ENCODE measurements around the gene OGT. TPM values are rescaled to one million over a fixed set of nuclear protein-coding genes. Genes with fewer than 3 reads are reported as not detected.

OGT gene
- total RNA-seq, 2 experiments from 2014 or later = 233 to 244 TPM

DNA sequence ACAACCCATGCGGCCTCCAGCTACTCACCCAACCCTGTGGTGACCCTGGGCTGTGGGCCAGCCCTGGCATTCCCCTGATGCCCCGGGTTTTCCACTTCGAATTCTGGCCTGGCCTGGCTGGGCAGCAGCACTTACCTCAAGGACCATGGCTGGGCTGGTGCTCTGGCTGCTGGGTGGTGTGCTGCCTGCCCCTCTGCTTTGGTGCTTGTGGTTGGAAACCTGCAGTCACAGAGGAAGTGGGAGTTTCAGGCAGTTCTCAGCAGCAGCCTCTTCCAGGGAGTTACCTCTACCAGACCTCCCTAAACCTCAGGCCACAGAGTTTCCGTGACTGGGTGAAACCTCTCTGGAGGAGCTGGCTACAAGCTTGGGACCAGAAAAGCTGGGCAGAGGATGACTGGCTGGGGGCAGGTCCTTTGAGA, 85.4 kb downstream of the OGT start, which contains the start of gene CXCR3:
Gene CXCR3, minus strand, starts transcription at position 209 of the 419 bp plus-strand sequence. Its CDS starts 62 bp downstream, at position 147.
- Mint-ChIP-seq H3K27me3 (no peaks in the 10 kb centered on the region), H3K36me3 (peaks cover 54% of the 10 kb centered on the region)

DNA sequence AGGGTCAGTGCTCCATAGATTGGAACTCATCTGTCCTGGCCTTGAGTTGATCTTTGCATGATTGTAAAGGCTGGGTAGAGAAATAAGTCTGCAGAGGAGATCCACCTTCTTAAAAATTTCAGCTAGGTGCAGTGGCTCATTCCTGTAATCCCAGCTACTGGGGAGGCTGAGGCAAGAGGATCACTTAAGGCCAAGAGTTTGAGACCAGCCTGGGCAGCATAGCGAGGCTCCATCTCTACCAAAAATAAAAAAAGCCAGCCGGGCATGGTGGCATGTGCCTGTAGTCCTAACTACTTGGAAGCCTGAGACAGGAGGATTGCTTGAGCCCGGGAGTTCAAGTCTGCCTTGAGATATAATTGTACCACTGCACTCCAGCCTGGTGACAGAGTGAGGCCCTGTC, 85.9 kb downstream of the OGT start:
- Mint-ChIP-seq H3K36me3 (peaks cover 50% of the 10 kb centered on the region), H3K27ac (peak overlapping the region; percentile 96)

More for the DNA sequence above, 85.4 kb downstream of the OGT start, which contains the start of gene CXCR3:
- H3K9me3 Mint-ChIP-seq = peaks cover 4% of the 10 kb centered on the region
- peak within 1 kb of the TSS; percentile 94 for H3K4me3 Mint-ChIP-seq
- peak; percentile 85 for DNase-seq
- peaks cover 60% of the 10 kb centered on the region for H3K4me1 Mint-ChIP-seq
- peak within 1 kb of the TSS; percentile 96 for H3K27ac Mint-ChIP-seq

DNA sequence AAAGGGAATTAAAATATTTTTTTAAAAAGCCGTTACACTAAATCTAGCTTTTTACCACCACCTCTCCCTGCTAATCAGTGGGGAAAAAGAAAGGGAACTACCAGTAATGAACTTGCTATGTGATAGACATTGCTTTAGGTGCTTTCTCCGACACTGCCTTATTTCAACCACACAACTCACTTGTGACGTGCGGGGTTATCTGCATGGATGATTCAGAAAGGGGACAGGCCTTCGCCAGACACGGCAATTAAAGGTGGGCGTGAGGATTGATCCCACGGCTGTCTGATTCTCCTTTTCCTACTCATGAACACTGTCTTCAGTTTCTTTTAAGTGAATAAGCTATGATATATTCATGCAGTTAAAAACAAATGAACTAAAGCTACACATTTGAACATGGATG, 86.3 kb downstream of the OGT start:
- Mint-ChIP-seq H3K27ac (peak overlapping the region; percentile 96), H3K36me3 (peaks cover 48% of the 10 kb centered on the region), H3K4me3 (peak overlapping the region; percentile 94), H3K27me3 (no peaks in the 10 kb centered on the region), H3K9me3 (peaks cover 4% of the 10 kb centered on the region), H3K4me1 (peaks cover 67% of the 10 kb centered on the region)
- DNase-seq = peak; percentile 76

More for the DNA sequence above, 85.9 kb downstream of the OGT start:
- no peak for DNase-seq
- peaks cover 65% of the 10 kb centered on the region for H3K4me1 Mint-ChIP-seq
- peak overlapping the region; percentile 94 for H3K4me3 Mint-ChIP-seq
- peaks cover 4% of the 10 kb centered on the region for H3K9me3 Mint-ChIP-seq
- H3K27me3 Mint-ChIP-seq = no peaks in the 10 kb centered on the region

DNA sequence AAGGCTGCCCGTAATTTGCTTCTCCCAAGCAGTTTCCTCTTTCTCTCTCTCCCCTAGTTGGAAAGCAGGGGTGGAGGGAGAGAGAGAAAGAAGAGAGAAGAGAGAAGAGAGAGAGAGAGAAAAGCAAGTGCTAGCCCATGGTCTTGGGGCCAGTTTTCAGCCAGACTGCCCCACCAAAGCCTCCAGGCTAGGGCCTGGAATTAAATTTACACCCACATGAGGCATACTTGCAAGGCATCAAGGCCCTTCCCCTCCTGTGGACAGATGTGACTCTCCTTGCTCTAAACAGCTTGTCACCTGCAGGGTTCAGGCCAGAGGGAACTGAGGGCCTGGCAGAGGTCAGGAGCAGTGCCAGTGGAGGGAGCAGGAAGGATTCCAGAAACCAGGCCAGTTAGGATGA, 87.1 kb downstream of the OGT start:
- no peak for DNase-seq
- H3K9me3 Mint-ChIP-seq = peaks cover 4% of the 10 kb centered on the region
- H3K27ac Mint-ChIP-seq = peak overlapping the region; percentile 96
- no peaks in the 10 kb centered on the region for H3K27me3 Mint-ChIP-seq
- H3K4me3 Mint-ChIP-seq = no peak overlapping the region
- peaks cover 43% of the 10 kb centered on the region for H3K36me3 Mint-ChIP-seq
- peaks cover 64% of the 10 kb centered on the region for H3K4me1 Mint-ChIP-seq

DNA sequence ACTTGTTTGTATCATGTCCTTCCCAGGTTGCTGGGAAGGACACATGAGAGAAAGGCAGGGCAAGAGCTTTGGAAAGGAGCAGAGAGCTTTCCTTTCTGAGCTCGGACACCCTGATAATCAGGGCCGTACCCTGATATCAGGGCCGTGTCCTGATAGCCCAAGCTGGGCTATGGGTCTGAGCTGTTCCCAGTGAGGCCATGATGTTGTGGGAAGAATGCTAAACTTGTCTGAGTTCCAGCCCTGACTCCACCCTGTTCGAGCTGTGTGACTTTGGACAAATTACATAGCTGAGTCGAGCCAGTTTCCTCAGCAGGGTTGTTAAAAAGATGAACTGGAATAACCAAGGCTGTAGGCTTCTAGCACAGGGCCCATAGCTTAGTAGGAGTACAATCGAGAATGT, 88.7 kb downstream of the OGT start:
- Mint-ChIP-seq H3K4me1 (peaks cover 54% of the 10 kb centered on the region), H3K36me3 (peaks cover 26% of the 10 kb centered on the region), H3K27me3 (no peaks in the 10 kb centered on the region)

DNA sequence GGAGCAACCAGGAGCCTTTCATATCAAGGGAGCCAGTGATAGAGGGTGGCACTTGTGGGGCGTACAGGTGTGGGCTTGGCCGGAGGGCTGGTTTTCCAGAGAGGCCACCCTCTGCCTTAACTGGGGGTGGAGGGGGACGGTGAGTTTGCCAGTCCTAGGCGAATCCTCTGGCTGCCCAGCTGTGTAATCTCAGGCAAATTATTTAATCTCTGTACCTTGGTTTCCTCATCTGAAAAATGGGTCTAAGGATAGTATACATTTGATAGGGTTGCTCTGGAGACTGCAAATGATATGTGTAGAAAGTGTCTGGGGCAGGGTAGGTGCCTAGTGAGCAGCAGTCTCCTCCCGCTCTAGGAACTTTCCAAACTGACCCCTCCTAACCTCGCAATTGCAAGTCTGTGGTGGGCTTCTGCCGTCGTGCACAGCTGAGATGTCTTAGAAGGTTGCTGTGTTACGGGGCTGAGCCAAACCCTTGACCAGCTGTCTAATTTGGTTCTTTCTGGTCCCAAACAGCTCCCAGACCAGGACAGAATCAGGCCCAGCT, 89.2 kb downstream of the OGT start:
- H3K36me3 Mint-ChIP-seq = peaks cover 21% of the 10 kb centered on the region
- H3K4me1 Mint-ChIP-seq = peaks cover 52% of the 10 kb centered on the region
- no peak for DNase-seq
- peak overlapping the region; percentile 96 for H3K27ac Mint-ChIP-seq
- no peaks in the 10 kb centered on the region for H3K27me3 Mint-ChIP-seq
- no peak overlapping the region for H3K4me3 Mint-ChIP-seq
- peaks cover 4% of the 10 kb centered on the region for H3K9me3 Mint-ChIP-seq

More for the DNA sequence above, 88.7 kb downstream of the OGT start:
- DNase-seq = no peak
- Mint-ChIP-seq H3K4me3 (no peak overlapping the region), H3K27ac (peak overlapping the region; percentile 96), H3K9me3 (peaks cover 4% of the 10 kb centered on the region)

DNA sequence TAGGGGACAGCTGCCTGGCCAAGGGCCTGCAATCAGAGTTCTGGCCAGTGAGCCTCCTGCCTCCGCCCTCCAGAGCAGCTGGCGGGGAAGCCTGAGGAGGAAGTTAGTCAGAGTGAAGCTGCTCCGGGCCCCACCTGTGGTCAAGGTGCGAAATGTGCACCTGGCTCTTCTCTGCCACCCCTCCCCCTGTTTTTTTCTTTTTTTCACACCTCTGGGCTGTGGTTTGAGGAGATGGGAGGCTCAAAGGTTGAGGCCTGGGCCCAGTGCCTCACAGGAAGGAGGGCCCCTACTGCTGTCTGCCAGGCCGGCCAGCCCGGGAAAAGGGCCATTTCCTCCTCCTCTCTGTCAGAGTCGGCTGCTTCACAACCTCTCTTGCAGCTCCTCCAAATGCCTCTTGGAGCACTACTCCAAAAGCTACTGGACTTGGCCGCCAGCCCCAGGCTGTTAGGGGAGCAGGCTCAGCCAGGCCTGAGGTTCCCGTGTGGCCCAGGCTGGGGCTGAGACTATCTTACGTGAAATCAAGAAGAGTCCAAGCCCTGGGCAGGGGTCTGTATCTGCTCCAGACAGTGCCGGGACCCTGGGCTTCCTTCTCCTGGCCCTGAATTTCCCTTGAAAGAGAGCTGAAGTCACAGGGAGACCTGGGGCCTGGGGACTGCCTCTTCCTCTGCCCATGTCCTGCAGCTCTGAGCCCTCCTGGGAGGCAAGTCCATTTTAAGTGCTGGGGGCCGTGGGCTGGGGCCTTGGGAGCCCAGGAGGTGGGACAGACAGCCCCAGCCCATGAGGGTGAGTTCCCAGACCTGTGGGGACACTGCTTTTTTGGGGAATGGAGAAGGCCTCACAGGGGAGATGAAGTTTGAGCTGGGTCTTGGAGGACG, 89.9 kb downstream of the OGT start:
- H3K27me3 Mint-ChIP-seq = no peaks in the 10 kb centered on the region
- peaks cover 52% of the 10 kb centered on the region for H3K4me1 Mint-ChIP-seq
- peak overlapping the region; percentile 96 for H3K27ac Mint-ChIP-seq
- peaks cover 14% of the 10 kb centered on the region for H3K36me3 Mint-ChIP-seq
- H3K4me3 Mint-ChIP-seq = peak overlapping the region; percentile 70
- DNase-seq = peak; percentile 81
- H3K9me3 Mint-ChIP-seq = peaks cover 4% of the 10 kb centered on the region

DNA sequence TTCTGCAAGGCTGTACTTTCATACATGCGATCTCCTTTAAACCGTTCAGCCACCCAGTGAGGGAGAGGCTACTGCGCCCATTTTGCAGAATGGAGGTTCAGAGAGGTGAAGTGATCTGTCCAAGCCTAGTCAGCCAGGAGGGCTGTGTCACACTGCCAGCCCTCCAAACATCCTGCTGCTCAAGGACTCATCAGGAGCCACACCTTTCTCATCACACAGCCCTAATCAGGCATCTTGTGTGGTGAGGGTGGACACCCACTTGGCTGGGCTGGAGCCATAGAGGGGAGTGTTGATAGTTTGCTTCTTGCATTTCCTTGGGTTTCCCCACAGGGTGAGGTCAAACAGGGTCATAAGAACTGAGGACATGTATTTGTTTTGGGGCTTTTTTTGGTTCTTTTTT, 90.8 kb downstream of the OGT start:
- Mint-ChIP-seq H3K4me3 (peak overlapping the region; percentile 70), H3K4me1 (peaks cover 46% of the 10 kb centered on the region), H3K36me3 (peaks cover 7% of the 10 kb centered on the region), H3K9me3 (peaks cover 4% of the 10 kb centered on the region), H3K27me3 (no peaks in the 10 kb centered on the region), H3K27ac (peak overlapping the region; percentile 96)
- DNase-seq = no peak

DNA sequence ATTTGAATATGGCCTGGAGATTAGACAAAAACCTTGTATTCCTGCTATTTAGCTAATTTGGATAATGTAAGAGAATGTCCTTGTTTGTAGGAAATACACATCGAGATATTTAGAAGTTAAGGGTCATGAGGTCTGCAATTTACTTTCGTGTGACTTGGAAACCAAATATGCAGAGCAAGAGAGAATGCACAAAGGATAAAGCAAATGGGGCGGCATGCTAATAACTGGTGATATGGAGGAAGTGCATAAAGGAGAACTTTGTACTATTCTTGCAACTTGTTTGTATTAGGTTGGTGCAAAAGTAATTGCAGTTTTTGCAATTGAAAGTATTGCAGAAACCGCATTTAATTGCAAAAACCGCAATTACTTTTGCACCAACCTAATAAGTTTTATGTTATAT, 92.6 kb downstream of the OGT start:
- Mint-ChIP-seq H3K4me3 (no peak overlapping the region), H3K4me1 (peaks cover 38% of the 10 kb centered on the region), H3K27ac (no peak overlapping the region), H3K9me3 (peaks cover 2% of the 10 kb centered on the region), H3K36me3 (peaks cover 2% of the 10 kb centered on the region), H3K27me3 (no peaks in the 10 kb centered on the region)
- no peak for DNase-seq

Other genes with a start within 250 kb of the OGT start
- 100 to 1,000 TPM; 521 to 536 TPM for gene NONO, start 249.5 kb upstream of the OGT start, total RNA-seq
- 1 to 10 TPM; 4.9 to 5.6 TPM for gene ITGB1BP2, start 231.4 kb upstream of the OGT start, total RNA-seq
- gene TAF1, start 166.7 kb upstream of the OGT start, total RNA-seq = 10 to 100 TPM; 30.5 to 30.7 TPM
- 1 to 10 TPM; 1.6 to 3.1 TPM for gene GCNA, start 45.3 kb downstream of the OGT start, total RNA-seq
- 10 to 100 TPM; 58.5 to 58.6 TPM for gene CXCR3, start 85.4 kb downstream of the OGT start, total RNA-seq
- gene CXorf49, start 185.2 kb downstream of the OGT start, total RNA-seq = not detected
- gene CXorf49B, start 230.2 kb downstream of the OGT start, total RNA-seq = not detected